GM11168 (cell line): ENCODE results near the gene LLGL2.

Source experiments
- in situ Hi-C: fragments of 300-500 bp; cut with MboI; formaldehyde crosslinking; loops from one replicate; pipeline ENCODE4 v1.12.0; 2022; ENCODE audit warnings: low sequenced_read_pairs; ENCODE audit not compliant: unreplicated experiment

The LLGL2 gene

DNA sequence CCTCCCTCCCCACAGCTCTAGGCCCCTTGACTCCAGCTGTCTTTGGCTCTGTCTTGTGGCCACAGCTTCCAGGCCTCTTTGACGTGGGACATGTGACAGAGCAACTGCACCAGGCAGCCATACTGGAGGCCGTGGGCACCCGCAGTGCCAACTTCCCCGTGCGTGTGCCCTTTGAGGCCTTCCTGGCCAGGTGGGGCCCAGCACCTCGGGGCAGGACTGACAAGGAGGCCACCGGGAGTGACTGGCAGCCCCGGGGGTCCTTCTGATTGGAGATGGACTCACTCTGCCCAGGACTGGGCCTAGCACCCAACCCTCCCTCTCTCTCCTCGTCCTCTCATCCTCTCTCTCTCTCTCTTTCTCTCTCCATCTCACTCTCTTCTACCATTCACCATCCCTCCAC, 77.6 kb downstream of the LLGL2 start:
- in situ Hi-C loops = no loop called here

DNA sequence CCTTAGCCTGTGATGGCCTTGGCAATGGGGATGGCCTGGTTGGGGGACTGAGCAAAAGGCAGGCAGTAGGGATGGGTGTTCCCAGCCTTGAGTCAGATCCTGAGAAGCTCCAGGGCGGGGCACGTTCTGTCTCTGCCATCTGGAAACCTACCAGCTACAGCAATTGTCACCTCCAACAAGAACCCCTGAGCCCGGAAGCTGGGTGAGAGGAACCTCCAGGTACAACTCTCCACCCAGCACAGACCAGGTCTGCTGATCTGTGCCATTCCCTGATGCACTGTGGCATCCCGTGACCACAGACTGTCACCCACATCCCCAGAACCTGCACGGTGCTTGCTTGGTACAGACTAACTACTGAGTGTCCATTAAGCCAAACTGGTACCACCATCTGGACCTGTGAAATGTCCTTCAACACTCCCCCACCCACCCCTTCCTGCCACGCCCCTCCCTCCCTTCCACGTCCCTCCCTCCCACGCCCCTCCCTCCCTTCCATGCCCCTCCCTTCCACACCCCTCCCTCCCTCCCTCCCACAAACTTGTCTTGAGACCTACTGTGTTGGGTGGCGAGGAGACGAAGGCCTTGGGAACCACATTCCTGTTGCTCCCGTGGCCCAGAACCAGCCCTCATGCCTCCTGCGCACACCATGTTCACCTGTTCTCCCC, 78.7 kb downstream of the LLGL2 start:
- in situ Hi-C loops = no loop called here

DNA sequence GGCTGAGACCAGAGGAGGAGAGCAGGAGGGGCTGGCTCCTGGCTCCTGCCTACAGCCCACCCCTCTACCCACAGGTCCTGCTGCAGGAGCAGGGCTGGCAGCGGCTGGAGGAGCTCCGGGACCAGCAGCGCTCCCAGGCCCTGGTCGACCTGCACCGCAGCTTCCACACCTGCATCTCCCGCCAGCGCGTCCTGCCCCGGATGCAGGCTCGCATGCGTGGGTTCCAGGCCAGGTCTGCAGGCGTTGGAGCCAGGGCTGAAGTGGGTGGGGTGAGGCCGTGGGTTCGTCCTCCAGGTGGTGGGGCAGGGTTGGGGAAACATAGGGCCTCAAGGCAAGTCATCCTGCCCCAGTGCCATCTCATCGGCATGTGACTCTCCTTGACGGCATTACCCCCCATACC, 80.3 kb downstream of the LLGL2 start:
- in situ Hi-C loops = no loop called here

DNA sequence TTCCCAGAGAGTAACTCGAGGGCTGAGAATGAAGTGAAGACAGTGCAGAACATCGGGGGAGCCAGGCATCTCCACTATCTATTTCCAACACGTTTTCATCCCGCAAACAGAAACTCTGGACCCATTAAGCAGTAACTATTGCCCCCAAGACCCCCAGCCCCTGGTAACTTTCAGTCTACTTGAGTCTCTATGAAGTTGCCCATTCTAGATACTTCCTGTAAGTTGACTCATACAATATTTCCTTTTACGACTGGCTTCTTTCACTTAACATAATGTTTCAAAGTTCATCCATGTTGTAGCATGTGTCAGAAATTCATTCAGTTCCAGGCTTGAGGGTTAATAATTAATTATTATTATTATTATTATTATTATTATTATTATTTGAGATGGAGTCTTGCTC, 81.6 kb downstream of the LLGL2 start:
- in situ Hi-C loops = no loop called here

DNA sequence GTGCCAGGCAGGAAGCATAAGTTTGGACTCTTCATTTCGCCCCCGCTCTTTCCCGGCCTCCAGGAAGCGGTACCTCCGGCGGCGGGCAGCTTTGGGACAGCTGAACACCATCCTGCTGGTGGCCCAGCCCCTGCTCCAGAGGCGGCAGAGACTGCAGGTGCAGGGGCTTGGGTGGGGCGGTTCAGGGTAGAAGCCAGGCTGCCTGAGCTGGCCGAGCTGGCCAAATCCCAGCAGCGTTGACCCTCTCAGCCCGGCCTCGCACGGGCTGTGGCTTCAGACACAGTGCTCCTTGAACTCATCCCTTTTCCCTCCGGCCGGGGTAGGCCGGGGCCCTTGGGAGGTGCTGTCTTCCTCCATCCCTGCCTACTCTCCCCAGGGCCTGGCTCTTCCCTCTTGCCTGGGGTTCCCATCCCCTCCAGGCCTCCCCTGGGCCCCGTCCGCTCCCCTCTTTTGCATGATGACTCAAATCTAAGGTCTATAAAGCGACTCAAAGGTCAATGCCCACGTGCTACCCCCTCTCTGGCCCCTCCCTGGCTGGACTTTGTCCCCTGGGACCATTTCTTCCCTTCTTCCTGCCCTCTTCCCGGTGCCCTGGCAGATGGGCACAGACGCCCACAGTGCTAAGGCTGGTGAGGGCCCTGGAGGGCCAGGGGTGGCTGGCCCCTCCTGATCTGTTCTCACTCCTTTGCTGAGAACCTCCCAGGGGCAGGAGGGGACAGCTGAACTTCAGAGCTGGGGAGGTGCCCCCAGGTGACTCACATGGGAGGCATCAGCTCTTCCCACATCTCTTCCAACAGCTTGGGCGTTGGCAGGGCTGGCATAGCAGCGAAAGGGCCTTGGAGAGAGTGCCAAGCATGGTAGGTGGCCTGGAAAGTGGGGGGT, 84.8 kb downstream of the LLGL2 start:
- in situ Hi-C loops = no loop called here

DNA sequence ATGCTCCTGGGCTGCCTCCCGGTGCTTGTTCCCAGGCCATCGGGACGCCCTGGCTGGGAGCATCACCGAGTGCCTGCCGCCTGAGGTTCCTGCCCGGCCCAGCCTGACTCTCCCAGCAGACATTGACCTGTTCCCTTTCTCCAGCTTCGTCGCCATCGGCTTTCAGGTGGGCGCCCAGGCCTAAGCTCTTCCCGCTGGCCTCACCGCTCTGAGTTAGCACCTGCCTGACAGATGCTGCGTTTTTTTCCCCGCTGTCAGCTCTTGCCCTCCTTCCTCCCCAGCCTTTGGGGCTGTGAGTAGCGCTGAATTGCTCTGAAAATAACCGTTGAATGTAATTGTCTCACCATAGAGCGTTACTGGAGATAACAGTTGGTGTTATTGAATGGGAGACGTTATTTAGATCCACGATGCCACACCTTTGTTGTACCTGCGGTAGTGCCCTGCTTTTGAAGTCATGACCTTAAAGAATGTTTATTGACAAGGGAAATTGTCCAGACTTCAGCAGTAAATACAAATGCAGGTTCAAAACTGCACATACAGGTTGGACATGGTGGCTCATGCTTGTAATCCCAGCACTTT, 86.4 kb downstream of the LLGL2 start:
- in situ Hi-C loops = no loop called here

DNA sequence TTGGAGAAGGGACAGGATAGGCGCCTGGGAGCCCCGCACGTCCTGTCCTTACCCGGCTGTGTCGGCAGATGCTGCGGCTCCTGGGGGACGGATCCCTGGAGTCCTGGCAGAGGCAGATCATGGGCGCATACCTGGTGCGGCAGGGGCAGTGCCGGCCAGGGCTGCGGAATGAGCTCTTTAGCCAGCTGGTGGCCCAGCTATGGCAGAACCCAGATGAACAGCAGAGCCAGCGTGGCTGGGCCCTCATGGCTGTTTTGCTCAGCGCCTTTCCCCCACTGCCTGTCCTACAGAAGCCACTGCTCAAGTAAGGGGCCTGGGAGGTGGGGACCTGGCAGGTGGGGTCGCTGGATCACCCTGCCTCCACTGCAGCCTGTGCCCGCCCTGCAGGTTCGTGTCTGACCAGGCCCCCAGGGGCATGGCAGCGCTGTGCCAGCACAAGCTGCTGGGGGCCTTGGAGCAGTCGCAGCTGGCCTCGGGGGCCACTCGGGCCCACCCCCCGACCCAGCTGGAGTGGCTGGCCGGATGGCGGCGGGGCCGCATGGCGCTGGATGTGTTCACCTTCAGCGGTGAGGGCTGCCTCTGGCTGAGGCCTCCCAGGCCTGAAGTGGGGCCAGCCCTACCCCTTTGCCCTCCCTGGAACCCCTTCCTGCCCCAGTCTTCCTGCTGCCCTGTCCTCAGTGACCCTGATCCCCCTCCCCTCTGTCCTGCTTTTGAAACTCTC, 87.6 kb downstream of the LLGL2 start:
- in situ Hi-C loops = no loop called here

DNA sequence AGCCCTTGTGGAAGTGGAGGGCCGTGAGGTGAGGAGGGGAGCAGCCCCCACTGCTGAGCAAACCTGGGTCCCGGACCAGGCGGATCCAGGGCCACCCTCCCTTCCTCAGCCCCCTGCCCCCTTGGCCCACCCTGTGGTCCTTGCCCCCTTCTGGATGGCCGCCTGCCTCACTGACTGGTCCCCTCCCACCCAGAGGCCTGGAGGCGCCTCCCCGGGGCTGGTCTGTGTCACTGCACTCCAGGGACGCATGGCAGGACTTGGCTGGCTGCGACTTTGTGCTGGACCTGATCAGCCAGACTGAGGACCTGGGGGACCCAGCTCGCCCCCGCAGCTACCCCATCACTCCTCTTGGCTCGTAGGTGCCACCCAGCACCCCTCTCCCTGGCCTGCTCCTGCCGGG, 88.5 kb downstream of the LLGL2 start:
- in situ Hi-C loops = no loop called here

GRCh38 chr17:75614556-75615270, 89.2 kb downstream of the LLGL2 start:
- in situ Hi-C loops = loop anchor here (5.0 kb wide), 1 partner anchor 138 kb away; no protein-coding TSS in a partner anchor

DNA sequence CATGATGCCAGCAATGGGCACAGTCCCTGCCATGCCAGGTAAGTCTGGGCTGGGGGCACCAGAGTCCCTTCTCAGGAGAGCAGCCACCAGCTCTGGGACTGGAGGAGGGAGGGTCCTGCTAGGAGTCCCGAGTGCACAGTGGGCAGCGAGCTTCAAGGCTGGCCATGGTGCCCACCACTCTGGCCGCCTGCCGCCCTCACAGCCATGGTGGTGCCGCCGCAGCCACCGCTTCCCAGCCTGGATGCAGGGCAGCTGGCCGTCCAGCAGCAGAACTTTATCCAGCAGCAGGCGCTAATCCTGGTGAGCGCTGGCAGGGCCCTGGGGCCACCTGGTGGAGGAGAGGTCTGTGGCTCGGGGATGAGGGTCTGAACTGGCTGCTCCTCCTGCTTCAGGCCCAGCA, 89.8 kb downstream of the LLGL2 start:
- in situ Hi-C loops = loop anchor here (5.0 kb wide), 1 partner anchor 137 kb away; no protein-coding TSS in a partner anchor

DNA sequence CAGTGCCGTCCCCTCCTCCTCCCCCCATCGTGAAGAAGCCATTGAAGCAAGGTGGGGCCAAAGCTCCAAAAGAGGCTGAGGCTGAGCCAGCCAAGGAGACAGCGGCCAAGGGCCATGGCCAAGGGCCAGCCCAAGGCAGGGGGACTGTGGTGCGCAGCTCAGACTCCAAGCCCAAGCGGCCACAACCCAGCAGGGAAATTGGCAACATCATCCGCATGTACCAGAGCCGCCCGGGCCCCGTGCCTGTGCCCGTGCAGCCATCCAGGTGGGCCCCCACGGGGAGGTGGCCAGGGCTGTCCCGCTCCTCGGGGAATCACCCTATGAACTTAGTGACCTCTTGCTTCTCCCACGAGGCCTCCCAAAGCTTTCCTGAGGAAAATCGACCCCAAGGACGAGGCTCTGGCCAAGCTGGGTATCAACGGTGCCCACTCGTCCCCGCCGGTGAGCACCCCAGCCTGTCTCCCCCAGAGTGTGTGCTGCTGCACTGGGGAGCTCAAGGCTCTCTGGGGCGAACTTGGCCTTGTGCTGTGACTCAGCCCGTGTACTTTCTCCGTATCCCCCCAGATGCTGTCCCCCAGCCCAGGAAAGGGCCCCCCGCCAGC, 91.1 kb downstream of the LLGL2 start:
- in situ Hi-C loops = loop anchor here (5.0 kb wide), 1 partner anchor 136 kb away; no protein-coding TSS in a partner anchor

DNA sequence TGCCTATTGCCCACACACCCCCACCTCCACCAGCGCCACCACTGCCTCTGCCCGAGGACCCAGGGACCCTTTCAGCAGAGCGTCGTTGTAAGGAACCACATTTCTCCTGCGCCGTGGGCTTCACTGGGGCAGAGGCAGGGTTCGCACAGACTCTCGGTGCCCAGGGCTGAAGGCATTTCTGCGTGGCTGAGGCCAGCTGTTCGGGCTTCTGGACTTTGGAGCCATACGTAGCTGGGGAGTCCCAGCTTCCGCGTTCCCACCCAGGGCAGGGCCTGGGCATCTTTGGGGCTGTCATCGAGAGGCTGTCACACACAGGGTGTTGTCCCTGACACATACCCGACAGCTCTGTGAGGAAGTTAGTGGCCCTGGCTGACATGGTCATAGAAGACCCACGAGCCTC, 91.7 kb downstream of the LLGL2 start:
- in situ Hi-C loops = loop anchor here (5.0 kb wide), 1 partner anchor 135 kb away; no protein-coding TSS in a partner anchor

DNA sequence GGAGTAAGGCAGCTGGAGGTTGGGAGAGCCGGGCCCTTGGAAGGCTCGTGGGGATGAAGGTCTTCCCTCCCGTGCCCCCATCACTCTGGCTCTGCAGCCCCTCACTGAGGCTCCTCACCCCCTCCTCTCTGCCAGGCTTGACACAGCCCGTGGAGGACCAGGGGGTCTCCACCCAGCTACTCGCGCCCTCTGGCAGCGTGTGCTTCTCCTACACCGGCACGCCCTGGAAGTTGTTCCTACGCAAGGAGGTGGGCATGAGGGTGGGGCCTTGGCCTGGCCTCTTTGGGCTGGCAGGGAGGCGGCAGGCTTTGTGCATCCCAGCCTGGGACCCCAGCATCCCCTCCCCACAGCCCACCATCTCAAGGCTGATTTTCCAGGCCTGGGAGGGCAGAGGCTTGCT, 92.2 kb downstream of the LLGL2 start:
- in situ Hi-C loops = loop anchor here (5.0 kb wide), 1 partner anchor 135 kb away; no protein-coding TSS in a partner anchor

DNA sequence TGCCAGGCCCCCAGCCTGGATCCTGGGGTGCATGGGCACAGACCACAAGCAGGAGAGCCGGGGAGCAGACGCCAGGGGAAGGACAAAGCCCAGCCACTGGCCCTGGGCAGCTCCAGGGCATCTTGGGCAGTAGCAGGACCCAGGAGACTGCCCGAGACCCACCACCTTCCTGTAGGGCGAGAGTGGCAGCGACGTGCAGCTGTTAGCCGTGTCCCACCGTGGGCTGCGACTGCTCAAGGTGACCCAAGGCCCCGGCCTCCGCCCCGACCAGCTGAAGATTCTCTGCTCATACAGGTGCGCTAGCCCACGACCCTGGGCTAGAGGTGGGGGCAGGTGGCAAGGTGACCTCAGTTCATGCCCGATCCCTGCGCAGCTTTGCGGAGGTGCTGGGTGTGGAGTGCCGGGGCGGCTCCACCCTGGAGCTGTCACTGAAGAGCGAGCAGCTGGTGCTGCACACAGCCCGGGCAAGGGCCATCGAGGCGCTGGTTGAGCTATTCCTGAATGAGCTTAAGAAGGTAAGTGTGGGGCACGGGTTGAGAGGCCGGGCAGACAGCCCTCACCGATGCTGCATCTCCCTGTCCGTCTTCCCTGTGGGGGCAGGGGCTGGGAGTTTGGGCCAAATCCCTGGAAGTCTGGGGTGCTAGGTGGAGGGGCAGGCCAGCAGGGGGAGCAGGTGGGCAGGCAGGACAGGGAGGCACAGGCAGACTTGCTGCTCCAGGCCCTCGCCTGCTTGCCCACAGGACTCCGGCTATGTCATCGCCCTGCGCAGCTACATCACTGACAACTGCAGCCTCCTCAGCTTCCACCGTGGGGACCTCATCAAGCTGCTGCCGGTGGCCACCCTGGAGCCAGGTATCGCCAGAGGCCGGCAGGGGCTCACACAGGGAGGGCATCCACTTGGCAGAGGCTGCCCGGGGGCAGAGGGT, 94.3 kb downstream of the LLGL2 start:
- in situ Hi-C loops = loop anchor here (5.0 kb wide), 1 partner anchor 133 kb away; no protein-coding TSS in a partner anchor

- in situ Hi-C loops = no loop called here
Measured at GRCh38 chr17:75621489-75621888, 96.0 kb downstream of the LLGL2 start.

GRCh38 chr17:75622076-75622475, 96.6 kb downstream of the LLGL2 start:
- in situ Hi-C loops = no loop called here

DNA sequence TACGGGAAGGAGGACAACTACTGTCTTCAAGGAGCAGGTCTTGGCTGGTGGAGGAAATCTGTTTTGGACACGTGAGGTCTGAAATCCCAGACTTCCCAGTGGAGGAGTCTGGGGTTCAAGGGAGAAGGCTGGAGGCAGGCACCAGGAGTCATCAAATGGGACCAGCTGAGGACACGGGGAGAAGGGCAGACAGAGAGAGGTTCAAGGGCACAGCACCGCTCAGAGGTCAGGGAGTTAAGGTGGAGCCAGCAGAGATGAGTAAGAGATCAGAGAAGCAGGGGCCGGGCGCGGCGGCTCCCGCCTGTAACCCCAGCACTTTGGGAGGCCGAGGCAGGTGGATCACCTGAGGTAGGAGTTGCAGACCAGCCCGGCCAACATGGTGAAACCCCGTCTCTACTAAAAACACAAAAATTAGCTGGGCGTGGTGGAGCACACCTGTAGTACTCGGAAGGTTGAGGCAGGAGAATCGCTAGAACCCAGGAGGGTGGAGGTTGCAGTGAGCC, 97.3 kb downstream of the LLGL2 start:
- in situ Hi-C loops = no loop called here

DNA sequence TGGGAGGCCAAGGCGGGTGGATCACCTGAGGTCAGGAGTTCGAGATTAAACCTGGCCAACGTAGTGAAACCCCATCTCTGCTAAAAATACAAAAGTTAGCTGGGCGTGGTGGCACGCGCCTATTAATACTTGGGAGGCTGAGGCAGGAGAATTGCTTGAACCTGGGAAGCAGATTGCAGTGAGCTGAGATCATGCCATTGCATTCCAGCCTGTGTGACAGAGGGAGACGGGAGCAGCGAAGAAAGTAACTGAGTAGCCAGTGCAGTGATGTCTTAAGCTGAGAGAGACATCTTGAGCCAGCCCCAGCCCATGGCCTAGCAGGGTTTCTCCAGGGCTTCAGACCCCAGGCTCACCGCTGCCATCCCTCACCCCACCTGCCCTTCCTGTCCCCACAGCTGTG, 97.9 kb downstream of the LLGL2 start:
- in situ Hi-C loops = no loop called here
